ENCODE measurements around the gene MXD1. TPM values are rescaled to one million over a fixed set of nuclear protein-coding genes. Genes with fewer than 3 reads are reported as not detected.

The MXD1 gene
- total and polyA plus RNA-seq, 9 of the 15 experiments (the other 6 are each of a cell fraction or from before 2014, with no cell fraction given), result 6.7 to 35.9 (median 11.0) TPM

DNA sequence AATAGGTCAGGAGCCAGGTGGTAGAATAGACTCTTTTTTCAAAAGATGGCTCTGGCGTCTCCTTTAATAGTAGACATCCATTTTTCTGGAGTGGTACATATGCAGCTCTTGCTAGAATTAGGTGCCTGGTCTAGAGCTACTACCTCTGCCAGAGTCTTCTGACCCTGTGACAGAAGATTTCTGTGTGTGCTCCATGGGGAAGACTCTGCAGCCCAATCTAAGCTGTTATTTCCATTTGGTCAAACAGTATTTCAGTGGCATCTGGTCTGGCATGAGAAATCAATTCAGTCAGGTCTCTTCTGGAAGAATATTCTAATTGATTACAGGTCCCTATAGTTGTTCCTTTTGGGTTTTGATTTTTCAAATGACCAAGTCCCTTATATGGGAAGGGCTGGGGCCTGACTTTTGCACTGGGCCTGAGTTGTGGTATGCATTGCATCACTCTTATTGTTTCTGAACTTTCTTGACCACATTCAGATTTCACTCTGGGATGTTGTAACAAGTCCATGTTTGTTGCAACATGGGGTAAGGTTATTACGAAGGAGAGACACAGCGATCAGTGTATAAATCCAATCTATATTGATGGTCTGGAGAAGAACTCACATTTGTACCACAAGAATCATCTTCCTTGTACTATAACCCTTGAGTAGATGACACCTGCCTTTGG, 12.1 kb downstream of the MXD1 start:
- Histone ChIP-seq H3K9me3 (replicated peaks; ENCODE audit: control insufficient read depth, insufficient read depth, low read depth, low read length) (no peaks in the 10 kb centered on the region), H3K9ac (ENCODE audit: insufficient read depth in 1 of 2, low read depth in 2 of 2, low read length in 2 of 2) (no peak overlapping the region), H2AFZ (ENCODE audit: low read depth, low read length) (no peak overlapping the region), H3K27ac (ENCODE audit: extremely low read depth, low read depth, low read length) (no peak overlapping the region), H3K27me3 (ENCODE audit: control insufficient read depth in 2 of 2, insufficient read depth in 2 of 2, low read length in 2 of 2) (no peaks in the 10 kb centered on the region), H3K79me2 (ENCODE audit: control insufficient read depth, insufficient read depth, low read length) (peaks cover 18% of the 10 kb centered on the region; the same call in 2 of the 3 replicates), H3K36me3 (ENCODE audit: control insufficient read depth, insufficient read depth, low read length) (peaks cover 73% of the 10 kb centered on the region), H3K9me1 (ENCODE audit: control insufficient read depth, insufficient read depth, low read length) (no peaks in the 10 kb centered on the region), H4K20me1 (replicated peaks; ENCODE audit: control insufficient read depth, insufficient read depth, low read length) (no peaks in the 10 kb centered on the region), H3K4me2 (ENCODE audit: insufficient read depth, low read length) (no peak overlapping the region), H3K4me1 (replicated peaks in 1 of 2; ENCODE audit: control insufficient read depth in 2 of 2, insufficient read depth in 2 of 2, low read length in 2 of 2) (peaks cover under 1 to 4% of the 10 kb centered on the region in 2 experiments; a peak in 1 of 5 replicates), H3K4me3 (no peak overlapping the region)
- DNase-seq (ENCODE audit: extremely low read depth in 1 of 4, low spot score in 3 of 4) (no peak), ATAC-seq (0 out of 3 replicates have a peak, but pooled peaks have one; percentile 14), FAIRE-seq (no peak)
- BruUV-seq (replicated peaks), result no TSS peak
- ChIA-PET POLR2A (interaction anchor here (0.6 kb wide), 1 partner anchor 9 kb away, joined by 4 read pairs; no protein-coding TSS in a partner anchor), CTCF (ENCODE audit: low intra/inter-chr PET ratio) (no interaction called here)
- in situ Hi-C loops (cut with MboI), result loop anchor here (5.0 kb wide), 1 partner anchor 215 kb away; no protein-coding TSS in a partner anchor
- WGBS (ENCODE audit: insufficient coverage, low coverage, missing lambda C conversion rate), result 60% methylated on average over 3 of the region's 3 CpGs
- intact Hi-C loops (cut with micrococcal nuclease), result no loop called here
- TF ChIP-seq ATF3 (IDR thresholded peaks at IDR 0.05) (peak; percentile 66), ATF3 (CRISPR knock-in tag; conservative IDR thresholded peaks at IDR 0.05) (no peak), ZNF175 (CRISPR knock-in tag; IDR thresholded peaks at IDR 0.05; ENCODE audit: low read depth) (peak; percentile 28; the same call in 1 of the 2 replicates), TGIF2 (CRISPR knock-in tag; IDR thresholded peaks at IDR 0.05) (no peak), NFYB (IDR thresholded peaks at IDR 0.05; ENCODE audit: extremely low read depth, insufficient read length) (no peak), SRF (CRISPR knock-in tag; IDR thresholded peaks at IDR 0.05) (peak in 1 of 2 experiments; percentile 42; a peak in 1 of 4 replicates), CHCHD3 (CRISPR knock-in tag; IDR thresholded peaks at IDR 0.05) (no peak), TRIM24 (IDR thresholded peaks at IDR 0.05) (peak in 1 of 2 experiments; percentile 59; a peak in 1 of 4 replicates), CXXC5 (CRISPR knock-in tag; IDR thresholded peaks at IDR 0.05) (0 out of 2 replicates have a peak, but pooled peaks have one; percentile 15), NR2C2 (CRISPR knock-in tag; IDR thresholded peaks at IDR 0.05) (no peak), NR2C2 (tag; IDR thresholded peaks at IDR 0.05) (peak; percentile 34; the same call in 1 of the 2 replicates), CEBPG (CRISPR knock-in tag; IDR thresholded peaks at IDR 0.05) (peak; percentile 79), CEBPG (tag; conservative IDR thresholded peaks at IDR 0.05 in 1 of 2, IDR thresholded peaks at IDR 0.05 in 1 of 2) (peak; percentile 90 to 98), SOX6 (IDR thresholded peaks at IDR 0.05) (peak; percentile 69), ATF7 (IDR thresholded peaks at IDR 0.05) (0 out of 2 replicates have a peak, but pooled peaks have one; percentile 31), ADNP (tag; IDR thresholded peaks at IDR 0.05) (no peak), NR2C1 (IDR thresholded peaks at IDR 0.05) (no peak), NR2C1 (tag; IDR thresholded peaks at IDR 0.05) (0 out of 2 replicates have a peak, but pooled peaks have one; percentile 14), ZNF589 (CRISPR knock-in tag; IDR thresholded peaks at IDR 0.05; ENCODE audit: low read depth) (peak; percentile 27; the same call in 1 of the 2 replicates)
- TF ChIP-seq, protein P1, sequence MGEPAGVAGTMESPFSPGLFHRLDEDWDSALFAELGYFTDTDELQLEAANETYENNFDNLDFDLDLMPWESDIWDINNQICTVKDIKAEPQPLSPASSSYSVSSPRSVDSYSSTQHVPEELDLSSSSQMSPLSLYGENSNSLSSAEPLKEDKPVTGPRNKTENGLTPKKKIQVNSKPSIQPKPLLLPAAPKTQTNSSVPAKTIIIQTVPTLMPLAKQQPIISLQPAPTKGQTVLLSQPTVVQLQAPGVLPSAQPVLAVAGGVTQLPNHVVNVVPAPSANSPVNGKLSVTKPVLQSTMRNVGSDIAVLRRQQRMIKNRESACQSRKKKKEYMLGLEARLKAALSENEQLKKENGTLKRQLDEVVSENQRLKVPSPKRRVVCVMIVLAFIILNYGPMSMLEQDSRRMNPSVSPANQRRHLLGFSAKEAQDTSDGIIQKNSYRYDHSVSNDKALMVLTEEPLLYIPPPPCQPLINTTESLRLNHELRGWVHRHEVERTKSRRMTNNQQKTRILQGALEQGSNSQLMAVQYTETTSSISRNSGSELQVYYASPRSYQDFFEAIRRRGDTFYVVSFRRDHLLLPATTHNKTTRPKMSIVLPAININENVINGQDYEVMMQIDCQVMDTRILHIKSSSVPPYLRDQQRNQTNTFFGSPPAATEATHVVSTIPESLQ (CRISPR knock-in tag; IDR thresholded peaks at IDR 0.05), result no peak
- TF ChIP-seq, protein P2, sequence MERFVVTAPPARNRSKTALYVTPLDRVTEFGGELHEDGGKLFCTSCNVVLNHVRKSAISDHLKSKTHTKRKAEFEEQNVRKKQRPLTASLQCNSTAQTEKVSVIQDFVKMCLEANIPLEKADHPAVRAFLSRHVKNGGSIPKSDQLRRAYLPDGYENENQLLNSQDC (CRISPR knock-in tag; IDR thresholded peaks at IDR 0.05), result no peak

Data from K562 (cell line).